GM19193 (cell line): ENCODE results near the gene NOL9.

Experiments
- POLR2A ChIP-seq: IDR thresholded peaks from 4 replicates; pipeline ENCODE4 v1.6.1; 2011; ENCODE audit not compliant: insufficient read depth, insufficient read length; ENCODE audit errors: extremely low read depth

Gene NOL9

GRCh38 chr1:6506210-6507036, 47.9 kb downstream of the NOL9 start:
- TF ChIP-seq POLR2A = no peak

- TF ChIP-seq POLR2A = no peak
Measured at GRCh38 chr1:6505367-6506209, 48.7 kb downstream of the NOL9 start.

GRCh38 chr1:6504887-6505286, 49.4 kb downstream of the NOL9 start:
- TF ChIP-seq POLR2A = no peak

GRCh38 chr1:6503884-6504602, 50.3 kb downstream of the NOL9 start:
- TF ChIP-seq POLR2A = no peak

DNA sequence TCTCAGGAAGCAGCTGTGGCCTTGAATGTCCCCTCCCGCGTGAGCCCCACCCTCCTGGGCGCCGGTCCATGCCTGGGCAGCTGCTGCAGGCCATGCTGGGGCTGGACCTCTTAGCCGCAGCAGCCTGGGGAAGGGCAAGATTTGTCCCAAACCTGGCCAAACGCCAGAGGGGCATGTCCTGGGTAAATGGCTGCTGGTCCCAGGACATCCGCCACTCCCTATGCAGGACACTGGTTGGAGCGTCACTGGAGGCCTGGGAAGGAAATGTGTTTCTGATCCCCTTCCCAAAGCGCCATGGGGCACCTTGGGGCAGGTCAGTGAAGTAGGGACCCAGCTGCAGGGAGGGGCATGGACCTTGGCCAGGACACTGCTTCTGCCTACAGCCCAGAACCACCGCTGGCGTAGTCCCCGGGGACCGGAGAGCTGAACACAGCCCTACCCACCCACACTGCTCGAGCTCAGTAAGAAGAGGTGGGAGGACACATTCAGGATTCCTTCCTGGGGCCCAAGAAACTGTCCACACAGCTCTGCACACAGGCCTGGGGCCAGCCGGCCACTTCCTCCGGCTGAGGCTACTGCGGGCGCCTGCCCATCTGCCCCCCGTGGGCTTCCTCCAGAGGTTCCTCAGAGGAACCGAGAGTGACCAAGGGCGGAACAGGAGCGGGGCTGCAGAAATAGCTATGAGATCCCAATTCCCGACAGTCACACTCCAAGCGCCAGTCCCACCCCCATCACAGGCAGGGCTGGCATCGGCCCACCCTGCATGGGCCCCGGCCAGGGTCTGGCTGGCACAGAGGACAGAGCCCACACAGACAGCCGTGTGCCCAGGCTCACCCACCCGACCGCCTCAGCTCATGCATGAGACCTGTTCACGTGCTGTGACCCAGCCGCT, 52.1 kb downstream of the NOL9 start:
- TF ChIP-seq POLR2A = no peak

GRCh38 chr1:6501279-6501813, 53.0 kb downstream of the NOL9 start:
- no peak for TF ChIP-seq POLR2A

GRCh38 chr1:6500544-6501278, 53.6 kb downstream of the NOL9 start:
- TF ChIP-seq POLR2A = no peak

GRCh38 chr1:6499296-6499695, 55.0 kb downstream of the NOL9 start:
- no peak for TF ChIP-seq POLR2A

DNA sequence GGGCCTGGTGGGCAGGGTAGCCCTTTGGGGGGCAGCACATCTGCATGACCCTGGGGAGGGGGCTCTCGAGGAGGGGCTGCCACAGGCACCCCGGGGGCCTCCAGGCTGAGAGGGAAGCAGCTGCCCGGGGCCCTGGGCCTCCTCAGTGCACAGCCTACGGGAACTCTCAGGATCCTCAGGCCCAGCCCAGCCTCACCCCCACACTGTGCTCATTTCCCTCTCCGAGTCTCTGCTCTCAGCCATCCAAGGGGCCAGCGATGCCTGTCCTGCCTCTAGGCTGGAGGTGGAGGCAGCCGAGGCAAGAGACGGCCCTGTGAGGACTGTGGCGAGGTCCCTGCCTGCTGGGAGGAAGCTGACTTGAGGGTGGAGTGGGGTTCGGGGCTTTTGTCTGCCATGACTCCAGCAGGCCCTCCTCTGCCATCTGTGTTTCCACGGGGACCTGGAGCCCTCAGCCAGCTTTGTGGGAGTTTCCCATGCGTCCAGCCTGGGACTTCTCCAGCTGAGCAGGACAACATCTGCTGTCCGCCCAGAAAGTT, 55.7 kb downstream of the NOL9 start:
- no peak for TF ChIP-seq POLR2A

GRCh38 chr1:6497867-6498575, 56.3 kb downstream of the NOL9 start:
- no peak for TF ChIP-seq POLR2A

GRCh38 chr1:6497215-6497866, 57.0 kb downstream of the NOL9 start:
- TF ChIP-seq POLR2A = no peak

DNA sequence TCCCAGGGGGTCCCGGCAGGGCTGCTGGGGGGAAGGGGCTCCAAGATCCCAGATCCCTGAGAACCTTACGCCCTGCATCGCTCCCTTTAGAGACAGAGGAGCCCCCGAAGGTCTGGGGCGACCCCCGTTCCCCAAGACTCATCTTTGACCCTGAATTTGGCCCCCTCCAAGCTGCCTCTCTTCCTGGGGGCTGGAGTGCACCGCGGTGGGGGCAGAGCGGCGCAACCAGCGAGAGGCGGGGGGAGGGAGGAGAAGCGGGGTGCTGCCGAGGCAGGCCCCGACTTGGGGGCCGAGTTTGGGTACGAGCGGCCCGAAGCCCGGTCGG, 57.5 kb downstream of the NOL9 start:
- no peak for TF ChIP-seq POLR2A
